ENCODE measurements around the gene WNT9B. TPM values are rescaled to one million over a fixed set of nuclear protein-coding genes. Genes with fewer than 3 reads are reported as not detected.

Gene WNT9B
- total RNA-seq, 1 donor from 2014 or later = not detected

GRCh38 chr17:46876353-46876887 lies 25.0 kb downstream of the WNT9B start:
- FAIRE-seq (no peak), DNase-seq (ENCODE audit: low read depth) (peak; percentile 38)
- no peak overlapping the region for H3K4me3 ChIP-seq (ENCODE audit: low read depth, low read length)

DNA sequence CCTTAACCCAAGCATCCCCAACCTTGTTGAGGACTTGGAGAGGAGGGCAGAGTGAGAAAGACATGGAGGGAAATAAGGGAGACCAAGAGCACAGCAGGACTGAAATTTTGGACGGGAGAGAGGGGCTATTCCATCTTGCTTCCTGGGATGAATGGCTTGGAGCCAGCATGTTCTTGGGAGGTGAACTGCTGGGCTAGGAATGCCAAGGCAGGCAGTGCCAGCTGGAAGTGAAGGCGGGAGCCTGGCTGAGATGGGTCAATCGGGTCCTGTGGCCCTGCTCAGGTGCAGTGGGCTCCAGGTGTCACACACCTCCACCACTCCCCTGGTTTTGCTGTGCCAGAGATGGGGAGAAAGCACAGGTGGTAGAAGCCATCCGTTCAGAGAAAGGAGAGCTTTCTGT lies 25.5 kb downstream of the WNT9B start:
- H3K36me3 ChIP-seq (ENCODE audit: control insufficient read depth, insufficient read depth, low read length) = no peaks in the 10 kb centered on the region
- no peak overlapping the region for H3K4me3 ChIP-seq (ENCODE audit: low read depth, low read length)
- DNase-seq (ENCODE audit: low read depth) (no peak), FAIRE-seq (peak; percentile 43)
- H3K27me3 ChIP-seq (ENCODE audit: control insufficient read depth, insufficient read depth, low read length) = no peaks in the 10 kb centered on the region
- TF ChIP-seq, protein P1, sequence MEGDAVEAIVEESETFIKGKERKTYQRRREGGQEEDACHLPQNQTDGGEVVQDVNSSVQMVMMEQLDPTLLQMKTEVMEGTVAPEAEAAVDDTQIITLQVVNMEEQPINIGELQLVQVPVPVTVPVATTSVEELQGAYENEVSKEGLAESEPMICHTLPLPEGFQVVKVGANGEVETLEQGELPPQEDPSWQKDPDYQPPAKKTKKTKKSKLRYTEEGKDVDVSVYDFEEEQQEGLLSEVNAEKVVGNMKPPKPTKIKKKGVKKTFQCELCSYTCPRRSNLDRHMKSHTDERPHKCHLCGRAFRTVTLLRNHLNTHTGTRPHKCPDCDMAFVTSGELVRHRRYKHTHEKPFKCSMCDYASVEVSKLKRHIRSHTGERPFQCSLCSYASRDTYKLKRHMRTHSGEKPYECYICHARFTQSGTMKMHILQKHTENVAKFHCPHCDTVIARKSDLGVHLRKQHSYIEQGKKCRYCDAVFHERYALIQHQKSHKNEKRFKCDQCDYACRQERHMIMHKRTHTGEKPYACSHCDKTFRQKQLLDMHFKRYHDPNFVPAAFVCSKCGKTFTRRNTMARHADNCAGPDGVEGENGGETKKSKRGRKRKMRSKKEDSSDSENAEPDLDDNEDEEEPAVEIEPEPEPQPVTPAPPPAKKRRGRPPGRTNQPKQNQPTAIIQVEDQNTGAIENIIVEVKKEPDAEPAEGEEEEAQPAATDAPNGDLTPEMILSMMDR (IDR thresholded peaks at IDR 0.05; ENCODE audit: insufficient read depth, low read length, severe bottlenecking) = no peak

More at GRCh38 chr17:46876353-46876887, 25.0 kb downstream of the WNT9B start:
- TF ChIP-seq, protein P1 (IDR thresholded peaks at IDR 0.05; ENCODE audit: insufficient read depth, low read length, severe bottlenecking) = peak; percentile 86
- no peaks in the 10 kb centered on the region for H3K36me3 ChIP-seq (ENCODE audit: control insufficient read depth, insufficient read depth, low read length)
- no peaks in the 10 kb centered on the region for H3K27me3 ChIP-seq (ENCODE audit: control insufficient read depth, insufficient read depth, low read length)

DNA sequence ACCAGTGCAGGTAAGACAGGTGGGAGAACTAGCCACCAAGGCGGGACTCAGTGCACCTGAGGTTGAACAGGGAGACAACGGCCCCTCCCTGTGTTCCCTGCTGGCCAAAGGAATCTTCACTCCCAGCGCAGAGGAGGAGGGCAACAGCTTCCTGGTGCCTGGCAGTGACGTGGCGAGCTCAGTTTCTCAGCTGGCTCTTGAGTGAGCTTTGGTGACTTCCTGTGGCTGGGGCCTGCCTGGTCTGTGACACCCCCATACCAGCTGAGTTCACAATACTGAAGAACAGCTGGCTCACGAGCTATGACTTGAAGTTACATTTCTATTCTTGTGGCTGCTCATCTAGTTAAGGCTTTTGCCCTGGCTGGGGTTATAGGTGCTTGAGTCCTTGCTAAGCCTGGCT lies 26.1 kb downstream of the WNT9B start:
- no peak for DNase-seq (ENCODE audit: low read depth)
- H3K4me3 ChIP-seq (ENCODE audit: low read depth, low read length) = no peak overlapping the region
- no peak for FAIRE-seq
- H3K36me3 ChIP-seq (ENCODE audit: control insufficient read depth, insufficient read depth, low read length) = no peaks in the 10 kb centered on the region
- TF ChIP-seq, protein P1 (IDR thresholded peaks at IDR 0.05; ENCODE audit: insufficient read depth, low read length, severe bottlenecking) = no peak
- no peaks in the 10 kb centered on the region for H3K27me3 ChIP-seq (ENCODE audit: control insufficient read depth, insufficient read depth, low read length)

GRCh38 chr17:46878055-46878454 lies 26.7 kb downstream of the WNT9B start:
- FAIRE-seq (no peak), DNase-seq (ENCODE audit: low read depth) (no peak)
- Histone ChIP-seq H3K4me3 (ENCODE audit: low read depth, low read length) (no peak overlapping the region), H3K27me3 (ENCODE audit: control insufficient read depth, insufficient read depth, low read length) (no peaks in the 10 kb centered on the region), H3K36me3 (ENCODE audit: control insufficient read depth, insufficient read depth, low read length) (no peaks in the 10 kb centered on the region)
- TF ChIP-seq, protein P1 (IDR thresholded peaks at IDR 0.05; ENCODE audit: insufficient read depth, low read length, severe bottlenecking) = no peak

- no peak overlapping the region for H3K4me3 ChIP-seq (ENCODE audit: low read depth, low read length)
- FAIRE-seq = no peak
Observed at GRCh38 chr17:46879101-46879500, 27.7 kb downstream of the WNT9B start.

More at GRCh38 chr17:46879101-46879500, 27.7 kb downstream of the WNT9B start:
- Histone ChIP-seq H3K27me3 (ENCODE audit: control insufficient read depth, insufficient read depth, low read length) (no peaks in the 10 kb centered on the region), H3K36me3 (ENCODE audit: control insufficient read depth, insufficient read depth, low read length) (no peaks in the 10 kb centered on the region)
- TF ChIP-seq, protein P1 (IDR thresholded peaks at IDR 0.05; ENCODE audit: insufficient read depth, low read length, severe bottlenecking) = no peak
- DNase-seq (ENCODE audit: low read depth) = no peak
